GM12872 (cell line): Measurements from ENCODE around the gene XAB2.

Experiments
- TF ChIP-seq, protein P1 (sequence below): IDR thresholded peaks from 3 replicates; pipeline ENCODE4 v1.5.1; 2011; ENCODE audit warnings: low read depth, mild to moderate bottlenecking, low read length, moderate library complexity; ENCODE audit not compliant: insufficient read depth

The XAB2 gene

GRCh38 chr19:7611541-7612279 lies 17.6 kb downstream of the XAB2 start:
- TF ChIP-seq, protein P1, sequence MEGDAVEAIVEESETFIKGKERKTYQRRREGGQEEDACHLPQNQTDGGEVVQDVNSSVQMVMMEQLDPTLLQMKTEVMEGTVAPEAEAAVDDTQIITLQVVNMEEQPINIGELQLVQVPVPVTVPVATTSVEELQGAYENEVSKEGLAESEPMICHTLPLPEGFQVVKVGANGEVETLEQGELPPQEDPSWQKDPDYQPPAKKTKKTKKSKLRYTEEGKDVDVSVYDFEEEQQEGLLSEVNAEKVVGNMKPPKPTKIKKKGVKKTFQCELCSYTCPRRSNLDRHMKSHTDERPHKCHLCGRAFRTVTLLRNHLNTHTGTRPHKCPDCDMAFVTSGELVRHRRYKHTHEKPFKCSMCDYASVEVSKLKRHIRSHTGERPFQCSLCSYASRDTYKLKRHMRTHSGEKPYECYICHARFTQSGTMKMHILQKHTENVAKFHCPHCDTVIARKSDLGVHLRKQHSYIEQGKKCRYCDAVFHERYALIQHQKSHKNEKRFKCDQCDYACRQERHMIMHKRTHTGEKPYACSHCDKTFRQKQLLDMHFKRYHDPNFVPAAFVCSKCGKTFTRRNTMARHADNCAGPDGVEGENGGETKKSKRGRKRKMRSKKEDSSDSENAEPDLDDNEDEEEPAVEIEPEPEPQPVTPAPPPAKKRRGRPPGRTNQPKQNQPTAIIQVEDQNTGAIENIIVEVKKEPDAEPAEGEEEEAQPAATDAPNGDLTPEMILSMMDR: no peak

DNA sequence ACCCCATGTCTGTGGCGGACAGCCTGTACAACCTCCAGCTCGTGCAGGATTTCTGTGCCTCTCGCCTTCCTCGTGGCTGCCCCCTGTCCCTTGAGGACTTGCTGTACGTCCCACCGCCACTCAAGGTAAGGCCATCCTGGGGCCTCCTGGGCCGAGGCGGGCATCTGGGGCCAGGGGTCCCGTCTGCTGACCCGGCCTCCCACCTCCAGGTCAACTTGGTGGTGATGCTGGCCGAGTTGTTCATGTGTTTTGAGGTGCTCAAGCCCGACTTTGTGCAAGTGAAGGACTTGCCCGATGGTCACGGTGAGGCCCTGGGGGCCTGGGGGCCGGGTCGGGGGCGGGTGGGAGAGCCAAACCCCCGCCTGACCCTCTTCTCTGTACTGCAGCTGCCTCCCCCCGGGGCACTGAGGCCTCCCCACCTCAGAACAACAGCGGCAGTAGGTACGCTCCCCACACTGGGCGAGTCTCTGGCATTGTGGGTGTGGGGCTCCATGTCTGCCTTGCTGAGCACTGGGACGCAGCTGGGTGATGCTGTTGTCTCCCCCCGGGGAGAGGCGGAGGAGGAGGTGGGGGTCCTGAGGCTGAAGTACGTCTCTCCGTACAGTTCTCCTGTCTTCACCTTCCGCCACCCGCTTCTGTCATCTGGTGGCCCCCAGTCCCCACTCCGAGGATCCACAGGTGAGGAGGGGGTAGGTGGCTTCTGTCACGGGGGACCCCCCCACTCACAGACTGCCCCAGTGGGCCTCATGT lies 18.7 kb downstream of the XAB2 start:
- TF ChIP-seq, protein P1: no peak

DNA sequence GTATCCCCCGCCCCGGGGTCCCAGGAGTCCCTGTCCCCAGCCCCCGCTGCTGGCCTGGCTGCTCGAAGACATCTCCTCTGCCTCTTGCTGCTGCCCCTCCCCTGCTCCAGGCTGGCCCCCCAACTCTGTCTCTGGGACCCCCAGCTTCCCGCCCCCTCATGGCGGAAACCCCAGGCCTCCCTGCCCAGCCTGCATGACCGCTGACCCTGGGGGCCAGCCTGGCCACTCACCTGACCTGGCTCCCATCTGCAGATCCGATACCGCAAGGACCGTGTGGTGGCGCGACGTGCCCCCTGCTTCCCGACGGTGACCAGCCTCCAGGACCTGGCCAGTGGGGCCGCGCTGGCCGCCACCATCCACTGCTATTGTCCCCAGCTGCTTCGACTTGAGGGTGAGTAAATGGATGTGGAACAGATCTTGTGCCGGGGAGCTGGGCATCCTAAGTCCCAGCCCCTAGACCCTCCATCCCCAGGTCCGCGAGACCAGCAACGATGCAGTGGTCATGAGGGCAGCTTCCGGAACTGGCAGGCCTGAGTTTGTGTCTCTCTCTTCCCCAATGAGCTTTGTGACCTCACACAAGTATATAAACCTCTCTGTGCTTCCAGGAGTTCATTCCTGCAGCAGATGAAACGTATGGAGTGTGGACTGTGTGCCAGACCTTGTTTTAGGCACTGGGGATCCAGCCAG lies 21.3 kb downstream of the XAB2 start:
- TF ChIP-seq, protein P1: no peak

- TF ChIP-seq, protein P1: no peak
Measured at GRCh38 chr19:7607212-7607873, 22.0 kb downstream of the XAB2 start.

DNA sequence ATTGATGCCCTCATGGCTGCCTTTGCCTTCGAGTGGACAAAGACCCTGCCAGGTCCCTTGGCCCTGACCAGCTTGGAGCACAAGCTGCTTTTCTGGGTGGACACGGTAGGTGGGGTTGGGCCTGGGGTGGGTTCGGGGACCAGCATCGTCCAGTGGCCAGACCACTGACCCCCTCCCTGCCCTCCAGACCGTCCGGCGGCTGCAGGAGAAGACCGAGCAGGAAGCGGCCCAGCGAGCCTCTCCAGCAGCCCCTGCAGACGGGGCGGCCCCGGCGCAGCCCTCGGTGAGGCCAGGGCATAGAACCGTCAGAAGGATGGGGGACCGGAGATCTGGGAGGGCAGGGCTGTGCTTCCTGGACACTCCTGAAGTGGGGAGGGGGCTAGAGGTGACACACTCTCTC lies 23.1 kb downstream of the XAB2 start:
- TF ChIP-seq, protein P1: no peak

DNA sequence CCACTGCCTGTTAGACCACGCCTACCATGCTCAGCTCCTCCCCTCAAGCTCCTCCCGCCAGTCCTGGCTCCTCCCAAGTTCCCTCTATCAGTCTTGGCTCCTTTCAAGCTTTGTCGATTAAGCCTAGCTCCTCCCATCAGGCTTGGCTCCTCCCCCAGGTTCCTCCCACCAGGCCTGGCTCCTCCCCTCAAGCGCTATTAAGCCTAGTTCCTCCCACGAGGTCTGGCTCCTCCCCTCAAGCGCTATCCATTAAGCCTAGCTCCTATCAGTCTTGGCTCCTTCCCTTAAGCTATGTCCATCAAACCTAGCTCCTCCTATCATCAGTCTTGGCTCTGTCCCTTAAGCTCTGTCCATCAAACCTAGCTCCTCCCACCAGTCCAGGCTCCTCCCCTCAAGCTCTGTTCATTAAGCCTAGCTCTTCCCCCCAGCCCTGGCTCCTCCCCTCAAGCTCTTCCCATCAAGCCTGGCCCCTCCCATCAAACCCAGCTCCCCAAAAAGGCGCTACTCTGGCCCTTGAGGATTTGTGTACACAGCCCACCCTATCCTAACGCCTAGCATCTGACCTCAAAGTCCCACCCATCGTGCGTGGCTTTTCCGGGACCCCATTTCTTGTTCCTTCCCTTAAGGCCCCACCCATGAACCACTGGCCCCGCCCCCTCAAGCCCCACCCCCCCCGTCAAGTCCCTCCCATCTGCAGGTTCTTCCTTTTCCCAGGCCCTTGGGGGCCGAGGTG lies 23.7 kb downstream of the XAB2 start:
- TF ChIP-seq, protein P1: no peak

GRCh38 chr19:7603919-7604318 lies 25.4 kb downstream of the XAB2 start:
- TF ChIP-seq, protein P1: no peak
